Esophagus muscularis mucosa (tissue), 4 donors: Measurements from ENCODE around the gene NOSTRIN. TPM values are rescaled to one million over a fixed set of nuclear protein-coding genes. Genes with fewer than 3 reads are reported as not detected.
A peak's percentile ranks its signal among the peaks of the same experiment; 100 is the strongest.

Experiments
- DNase-seq: peaks from one replicate; pipeline ENCODE4 v3.0.0-alpha.2; 2017; ENCODE audit errors: extremely low spot score
- H3K27ac ChIP-seq, 4 donors: fragments of 200-600 bp; sonication (generic); replicated peaks in 1 of 4; 1 replicate in 3 of 4; 2 replicates in 1 of 4; pipeline ENCODE4 v1.5.1; 2016 to 2019; ENCODE audit warnings: mild to moderate bottlenecking in 1 of 4
- H3K27me3 ChIP-seq, 4 donors: fragments of 200-600 bp; sonication (generic); one replicate each; pipeline versions ENCODE4 v1.5.1 to v1.6.0; 2016 to 2019
- H3K36me3 ChIP-seq, 4 donors: fragments of 200-600 bp; sonication (generic); one replicate each; pipeline ENCODE4 v1.5.1; 2016 to 2019
- H3K4me1 ChIP-seq, 4 donors: fragments of 200-600 bp; sonication (generic); one replicate each; pipeline ENCODE4 v1.5.1; 2016 to 2019
- H3K4me3 ChIP-seq, 4 donors: fragments of 200-600 bp; sonication (generic); 1 replicate in 2 of 4; 2 replicates in 2 of 4; pipeline ENCODE4 v1.5.1; 2016 to 2019; ENCODE audit warnings: mild to moderate bottlenecking in 4 of 4, moderate library complexity in 1 of 4
- H3K9me3 ChIP-seq, 4 donors: fragments of 200-600 bp; sonication (generic); 1 replicate in 3 of 4; 2 replicates in 1 of 4; pipeline ENCODE4 v1.5.1; 2016 to 2019
- CTCF ChIP-seq, 3 experiments: fragments of 200-600 bp in 2 of 3; fragments of 450-650 bp in 1 of 3; sonication (generic) in 2 of 3; IDR thresholded peaks; one replicate each; pipeline ENCODE4 v1.5.1; 2017 to 2019; ENCODE audit warnings: antibody characterized with exemption in 3 of 3, mild to moderate bottlenecking in 2 of 3, moderate library complexity in 1 of 3
- EP300 ChIP-seq: sonication (generic); formaldehyde crosslinking; IDR thresholded peaks from one replicate; pipeline ENCODE4 v1.6.1; 2017; ENCODE audit warnings: antibody characterized with exemption
- POLR2A ChIP-seq: fragments of 450-650 bp; IDR thresholded peaks from one replicate; pipeline ENCODE4 v1.6.1; 2017; ENCODE audit warnings: antibody characterized with exemption, moderate library complexity, mild to moderate bottlenecking, low read depth
- POLR2AphosphoS5 ChIP-seq, 2 donors: sonication (generic); formaldehyde crosslinking; IDR thresholded peaks; one replicate each; pipeline ENCODE4 v1.6.1; 2017; ENCODE audit warnings: antibody characterized with exemption in 2 of 2
- WGBS: methylation state at CpG from one replicate; pipeline ENCODE4 v1.1.5; 2018; 5-methylcytosine and 5-hydroxymethylcytosine counted together
- intact Hi-C: fragments of 100-400 bp; cut with DNase I; formaldehyde crosslinking; loops from one replicate; pipeline ENCODE4 v1.15.1; 2023
- total RNA-seq, 4 donors: library from RNA; depleted of rRNA; stranded (reverse); fragments of >200 nt; gene quantifications; one replicate each; pipeline versions ENCODE4 v1.1.0 to v1.2.1, GENCODE V29; 2016

Gene NOSTRIN
- total RNA-seq, 4 donors from 2014 or later = 6.6 to 21.5 (median 16.2) TPM

- no peaks in the 10 kb centered on the region for H3K36me3 ChIP-seq
- H3K27ac ChIP-seq = no peak within 1 kb of the TSS
- H3K9me3 ChIP-seq = no peaks in the 10 kb centered on the region
- intact Hi-C loops = no loop called here
- H3K4me1 ChIP-seq = peaks cover 0 to 12% (median 11%) of the 10 kb centered on the region in 4 donors
- H3K4me3 ChIP-seq = peak within 1 kb of the TSS; percentile 51 to 62 (median 55)
- under 1% methylated on average over 33 of the region's 38 CpGs for WGBS
- H3K27me3 ChIP-seq = no peaks in the 10 kb centered on the region
- peak; percentile 95 for DNase-seq
- TF ChIP-seq POLR2AphosphoS5 (IDR thresholded peaks at IDR 0.05) = peak in 1 of 2 donors; percentile 79
- TF ChIP-seq EP300 = no peak
- peak in 1 of 3 experiments; percentile 9 for TF ChIP-seq CTCF (IDR thresholded peaks at IDR 0.05)
These were observed 87.8 kb downstream of the NOSTRIN start, which contains the start of gene SPC25 for GRCh38 chr2:168890006-168890782. Gene SPC25 (minus strand): TSS chr2:168890430. CDS start chr2:168889519, 911 bp downstream.

- H3K27ac ChIP-seq = no peak overlapping the region
- no peaks in the 10 kb centered on the region for H3K36me3 ChIP-seq
- 83% methylated on average over 3 of the region's 3 CpGs for WGBS
- no peaks in the 10 kb centered on the region for H3K9me3 ChIP-seq
- H3K27me3 ChIP-seq = no peaks in the 10 kb centered on the region
- H3K4me3 ChIP-seq = no peak overlapping the region
- DNase-seq = no peak
- TF ChIP-seq CTCF (IDR thresholded peaks at IDR 0.05) = no peak
- TF ChIP-seq EP300 = no peak
- TF ChIP-seq POLR2AphosphoS5 (IDR thresholded peaks at IDR 0.05) = no peak
- TF ChIP-seq POLR2A = no peak
- intact Hi-C loops = no loop called here
- peaks cover 0 to 12% (median 11%) of the 10 kb centered on the region in 4 donors for H3K4me1 ChIP-seq
These were observed 89.9 kb downstream of the NOSTRIN start for GRCh38 chr2:168892327-168892726.

- Histone ChIP-seq H3K36me3 (no peaks in the 10 kb centered on the region), H3K4me1 (peaks cover 0 to 12% (median 11%) of the 10 kb centered on the region in 4 donors), H3K4me3 (no peak overlapping the region), H3K27ac (no peak overlapping the region), H3K9me3 (no peaks in the 10 kb centered on the region), H3K27me3 (no peaks in the 10 kb centered on the region)
- intact Hi-C loops = no loop called here
- 89% methylated on average over 1 of the region's 1 CpG for WGBS
- no peak for DNase-seq
- TF ChIP-seq CTCF (IDR thresholded peaks at IDR 0.05) = no peak
- TF ChIP-seq POLR2AphosphoS5 (IDR thresholded peaks at IDR 0.05) = no peak
- no peak for TF ChIP-seq EP300
- TF ChIP-seq POLR2A = no peak
These were observed 91.7 kb downstream of the NOSTRIN start for GRCh38 chr2:168894101-168894500.

- Histone ChIP-seq H3K36me3 (no peaks in the 10 kb centered on the region), H3K27me3 (no peaks in the 10 kb centered on the region), H3K9me3 (no peaks in the 10 kb centered on the region), H3K4me1 (peaks cover 0 to 11% (median 10%) of the 10 kb centered on the region in 4 donors), H3K4me3 (no peak overlapping the region), H3K27ac (no peak overlapping the region)
- DNase-seq = no peak
- intact Hi-C loops = no loop called here
- TF ChIP-seq EP300 (no peak), POLR2AphosphoS5 (IDR thresholded peaks at IDR 0.05) (no peak), POLR2A (no peak), CTCF (IDR thresholded peaks at IDR 0.05) (no peak)
These were observed 92.3 kb downstream of the NOSTRIN start for GRCh38 chr2:168894720-168895119.

GRCh38 chr2:168895771-168896170, 93.3 kb downstream of the NOSTRIN start:
- intact Hi-C loops = no loop called here
- DNase-seq = no peak
- Histone ChIP-seq H3K4me1 (peaks cover 0 to 1% (median under 1%) of the 10 kb centered on the region in 4 donors), H3K36me3 (no peaks in the 10 kb centered on the region), H3K27me3 (no peaks in the 10 kb centered on the region), H3K27ac (no peak overlapping the region), H3K9me3 (no peaks in the 10 kb centered on the region), H3K4me3 (no peak overlapping the region)
- no peak for TF ChIP-seq EP300
- no peak for TF ChIP-seq POLR2A
- no peak for TF ChIP-seq POLR2AphosphoS5 (IDR thresholded peaks at IDR 0.05)
- no peak for TF ChIP-seq CTCF (IDR thresholded peaks at IDR 0.05)
